Bronchial epithelial cell (primary cell): ENCODE measurements around the gene GRIA4. TPM values are rescaled to one million over a fixed set of nuclear protein-coding genes. Genes with fewer than 3 reads are reported as not detected.
A peak's percentile ranks its signal among the peaks of the same experiment; 100 is the strongest.

Experiments used
- DNase-seq: peaks from one replicate; pipeline ENCODE4 v3.0.0-alpha.2; 2010; ENCODE audit warnings: low read depth
- FAIRE-seq: peaks from 2 replicates; lab custom pipeline; 2011; peaks lifted over from hg19 to GRCh38; lab: Jason Lieb, UNC
- H3K27me3 ChIP-seq: 2 replicates; pipeline ENCODE4 v1.5.1; 2011; ENCODE audit warnings: low read length; ENCODE audit not compliant: control insufficient read depth, insufficient read depth
- H3K36me3 ChIP-seq: 2 replicates; pipeline ENCODE4 v1.5.1; 2011; ENCODE audit warnings: low read length; ENCODE audit not compliant: control insufficient read depth, insufficient read depth
- H3K4me3 ChIP-seq: 2 replicates; pipeline ENCODE4 v1.5.1; 2011; ENCODE audit warnings: mild to moderate bottlenecking, low read depth, low read length, control low read depth
- CTCF ChIP-seq: IDR thresholded peaks from 2 replicates; pipeline ENCODE4 v1.5.1; 2011; ENCODE audit warnings: mild to moderate bottlenecking, moderate library complexity, low read length, control low read depth, inconsistent platforms; ENCODE audit not compliant: insufficient read depth, severe bottlenecking
- total RNA-seq: library from RNA; depleted of rRNA; stranded (reverse); fragments of >200 nt; gene quantifications from 2 replicates; pipeline ENCODE4 v1.2.1, GENCODE V29; 2014

The GRIA4 gene
- total RNA-seq, 1 donor from 2014 or later, result not detected

DNA sequence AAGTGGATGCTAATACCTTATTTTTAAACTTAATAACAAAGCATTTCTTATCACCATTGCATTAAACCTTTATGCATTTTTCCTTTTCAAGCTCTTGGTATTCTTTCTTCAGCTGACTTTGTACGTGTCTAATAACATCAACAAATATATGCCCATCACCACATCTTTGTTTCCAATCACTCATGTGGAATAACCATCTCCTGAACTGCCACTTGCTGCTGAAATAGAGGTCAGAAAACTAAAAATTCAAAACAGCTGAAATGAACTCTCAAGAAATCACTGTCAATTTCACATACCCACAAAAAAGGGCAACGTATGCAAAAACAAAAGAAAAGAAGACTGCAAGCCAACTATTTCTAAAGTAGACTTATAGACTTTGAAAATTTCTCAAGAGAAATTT, 404.7 kb downstream of the GRIA4 start:
- TF ChIP-seq CTCF, result no peak
- peaks cover 3% of the 10 kb centered on the region for H3K36me3 ChIP-seq
- no peak for FAIRE-seq
- no peak for DNase-seq
- H3K4me3 ChIP-seq, result no peak overlapping the region
- H3K27me3 ChIP-seq, result no peaks in the 10 kb centered on the region

GRCh38 chr11:106015066-106015465, 405.2 kb downstream of the GRIA4 start:
- peaks cover 3% of the 10 kb centered on the region for H3K36me3 ChIP-seq
- H3K4me3 ChIP-seq, result no peak overlapping the region
- H3K27me3 ChIP-seq, result no peaks in the 10 kb centered on the region
- FAIRE-seq, result no peak
- no peak for DNase-seq
- no peak for TF ChIP-seq CTCF

DNA sequence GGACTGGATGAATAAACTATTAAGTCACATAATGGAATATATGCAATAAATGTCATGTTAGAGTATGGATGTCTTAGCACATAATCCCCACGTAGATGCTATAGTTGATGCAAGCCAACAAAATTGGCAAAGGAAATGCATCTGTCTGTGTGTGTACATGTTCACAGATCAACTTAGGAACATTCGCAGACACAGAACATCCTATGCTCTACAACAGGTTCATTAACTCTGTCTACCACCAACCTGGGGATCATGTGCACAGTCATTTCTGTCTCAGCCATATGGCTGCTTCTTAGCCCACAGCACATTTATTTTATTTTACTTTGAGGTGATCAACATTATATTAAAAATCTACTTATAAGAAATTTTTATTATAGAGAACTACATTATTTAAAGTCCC, 407.2 kb downstream of the GRIA4 start:
- peaks cover 1% of the 10 kb centered on the region for H3K36me3 ChIP-seq
- H3K27me3 ChIP-seq, result no peaks in the 10 kb centered on the region
- TF ChIP-seq CTCF, result no peak
- no peak for DNase-seq
- no peak for FAIRE-seq
- H3K4me3 ChIP-seq, result no peak overlapping the region

- TF ChIP-seq CTCF, result no peak
- Histone ChIP-seq H3K4me3 (peak overlapping the region; percentile 96), H3K36me3 (peaks cover 1% of the 10 kb centered on the region), H3K27me3 (no peaks in the 10 kb centered on the region)
- peak; percentile 33 for DNase-seq
- FAIRE-seq, result no peak
Observed at GRCh38 chr11:106021181-106021966, 411.5 kb downstream of the GRIA4 start.

DNA sequence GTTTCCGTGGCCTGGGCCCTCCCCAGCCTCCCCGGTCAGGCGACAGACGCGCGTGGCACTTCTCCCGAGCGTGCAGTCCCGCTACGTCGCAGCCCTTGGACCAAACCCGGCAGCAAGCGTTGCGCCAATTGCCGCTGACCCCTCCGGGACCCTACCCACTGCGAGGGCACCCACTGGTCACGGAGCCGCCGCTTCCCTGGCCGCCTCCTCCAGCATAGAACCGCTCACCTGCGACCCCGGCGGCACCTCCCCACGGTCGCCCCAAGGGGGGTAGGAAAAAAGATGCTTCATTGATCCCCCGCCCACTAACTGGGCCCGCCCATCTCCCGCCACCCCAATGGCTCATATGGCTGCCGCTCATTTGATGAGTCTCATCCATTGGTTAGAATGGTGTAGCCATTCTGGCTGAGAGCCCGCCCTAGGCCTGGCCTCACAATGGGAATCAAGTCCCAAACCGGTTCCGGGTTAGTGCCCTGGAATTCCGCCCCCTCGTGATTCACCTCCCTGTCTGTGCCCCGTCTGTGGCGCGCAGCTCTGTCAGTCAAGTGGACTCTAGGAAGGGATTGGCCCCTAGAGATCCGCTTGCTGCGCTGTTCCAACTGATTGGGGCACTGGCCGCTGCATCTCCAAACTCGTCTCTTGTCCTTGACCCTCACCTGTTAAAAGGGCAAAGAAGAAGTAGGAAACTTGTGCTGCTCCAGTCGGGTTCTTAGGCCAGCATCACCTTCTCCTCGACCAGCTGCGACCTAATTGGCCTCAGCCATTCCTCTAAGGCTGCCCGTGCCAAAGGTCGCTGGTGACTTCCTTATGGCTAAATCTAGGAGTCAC, 412.3 kb downstream of the GRIA4 start, which contains the start of gene MSANTD4:
TSS of gene MSANTD4 (minus strand) at position 274 of the 828 bp plus-strand sequence. CDS start 11,323 bp downstream, outside the sequence.
- Histone ChIP-seq H3K36me3 (no peaks in the 10 kb centered on the region), H3K27me3 (no peaks in the 10 kb centered on the region), H3K4me3 (peak within 1 kb of the TSS; percentile 96)
- TF ChIP-seq CTCF, result no peak
- DNase-seq (peak; percentile 97), FAIRE-seq (peak; percentile 96)
